Prostate gland (tissue), 2 donors: ENCODE data around the gene NKIRAS1.

ENCODE experiments used
- POLR2A ChIP-seq: fragments of 450-650 bp; IDR thresholded peaks from one replicate; pipeline ENCODE4 v1.6.1; 2016; ENCODE audit warnings: antibody characterized with exemption, mild to moderate bottlenecking
- TF ChIP-seq, protein P1 (sequence below), 4 experiments: fragments of 200-600 bp in 2 of 4; fragments of 450-650 bp in 2 of 4; sonication (generic) in 2 of 4; IDR thresholded peaks; 1 replicate in 3 of 4; 2 replicates in 1 of 4; pipeline ENCODE4 v1.5.1; 2016 to 2019; ENCODE audit warnings: antibody characterized with exemption in 4 of 4, mild to moderate bottlenecking in 2 of 4, moderate library complexity in 2 of 4

DNA sequence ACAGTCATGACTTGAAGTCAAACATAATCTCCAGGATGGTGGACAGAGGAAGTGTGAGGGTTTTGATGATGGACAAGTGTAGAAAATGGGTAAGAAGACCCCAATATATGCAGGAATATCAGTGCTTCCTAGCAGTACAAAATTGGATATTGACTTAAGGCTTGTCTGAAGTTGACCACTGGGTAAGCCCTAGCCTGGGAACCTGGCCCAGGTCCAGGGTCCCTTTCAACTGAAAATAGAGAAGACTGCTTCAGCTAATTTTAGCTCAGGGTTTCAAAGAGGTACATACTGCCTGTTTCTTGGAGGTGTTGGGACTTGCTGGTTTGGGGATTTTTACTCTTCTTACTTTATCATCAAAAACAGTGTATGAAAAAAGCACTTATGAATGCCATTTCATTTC lies 33.0 kb upstream of the NKIRAS1 start:
- no peak for TF ChIP-seq POLR2A
- TF ChIP-seq, protein P1, sequence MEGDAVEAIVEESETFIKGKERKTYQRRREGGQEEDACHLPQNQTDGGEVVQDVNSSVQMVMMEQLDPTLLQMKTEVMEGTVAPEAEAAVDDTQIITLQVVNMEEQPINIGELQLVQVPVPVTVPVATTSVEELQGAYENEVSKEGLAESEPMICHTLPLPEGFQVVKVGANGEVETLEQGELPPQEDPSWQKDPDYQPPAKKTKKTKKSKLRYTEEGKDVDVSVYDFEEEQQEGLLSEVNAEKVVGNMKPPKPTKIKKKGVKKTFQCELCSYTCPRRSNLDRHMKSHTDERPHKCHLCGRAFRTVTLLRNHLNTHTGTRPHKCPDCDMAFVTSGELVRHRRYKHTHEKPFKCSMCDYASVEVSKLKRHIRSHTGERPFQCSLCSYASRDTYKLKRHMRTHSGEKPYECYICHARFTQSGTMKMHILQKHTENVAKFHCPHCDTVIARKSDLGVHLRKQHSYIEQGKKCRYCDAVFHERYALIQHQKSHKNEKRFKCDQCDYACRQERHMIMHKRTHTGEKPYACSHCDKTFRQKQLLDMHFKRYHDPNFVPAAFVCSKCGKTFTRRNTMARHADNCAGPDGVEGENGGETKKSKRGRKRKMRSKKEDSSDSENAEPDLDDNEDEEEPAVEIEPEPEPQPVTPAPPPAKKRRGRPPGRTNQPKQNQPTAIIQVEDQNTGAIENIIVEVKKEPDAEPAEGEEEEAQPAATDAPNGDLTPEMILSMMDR (IDR thresholded peaks at IDR 0.05): no peak
